ENCODE data around the gene SLCO1B3. TPM values are rescaled to one million over a fixed set of nuclear protein-coding genes. Genes with fewer than 3 reads are reported as not detected.

The SLCO1B3 gene
- total RNA-seq, 1 donor from 2014 or later: not detected

- peaks cover 9% of the 10 kb centered on the region for H3K9me3 Mint-ChIP-seq
- DNase-seq (ENCODE audit: low read depth, low spot score): no peak
- TF ChIP-seq, protein P1, sequence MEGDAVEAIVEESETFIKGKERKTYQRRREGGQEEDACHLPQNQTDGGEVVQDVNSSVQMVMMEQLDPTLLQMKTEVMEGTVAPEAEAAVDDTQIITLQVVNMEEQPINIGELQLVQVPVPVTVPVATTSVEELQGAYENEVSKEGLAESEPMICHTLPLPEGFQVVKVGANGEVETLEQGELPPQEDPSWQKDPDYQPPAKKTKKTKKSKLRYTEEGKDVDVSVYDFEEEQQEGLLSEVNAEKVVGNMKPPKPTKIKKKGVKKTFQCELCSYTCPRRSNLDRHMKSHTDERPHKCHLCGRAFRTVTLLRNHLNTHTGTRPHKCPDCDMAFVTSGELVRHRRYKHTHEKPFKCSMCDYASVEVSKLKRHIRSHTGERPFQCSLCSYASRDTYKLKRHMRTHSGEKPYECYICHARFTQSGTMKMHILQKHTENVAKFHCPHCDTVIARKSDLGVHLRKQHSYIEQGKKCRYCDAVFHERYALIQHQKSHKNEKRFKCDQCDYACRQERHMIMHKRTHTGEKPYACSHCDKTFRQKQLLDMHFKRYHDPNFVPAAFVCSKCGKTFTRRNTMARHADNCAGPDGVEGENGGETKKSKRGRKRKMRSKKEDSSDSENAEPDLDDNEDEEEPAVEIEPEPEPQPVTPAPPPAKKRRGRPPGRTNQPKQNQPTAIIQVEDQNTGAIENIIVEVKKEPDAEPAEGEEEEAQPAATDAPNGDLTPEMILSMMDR (conservative IDR thresholded peaks at IDR 0.05): peak; percentile 73
Observed at GRCh38 chr12:20950248-20950647, 139.7 kb downstream of the SLCO1B3 start.

DNA sequence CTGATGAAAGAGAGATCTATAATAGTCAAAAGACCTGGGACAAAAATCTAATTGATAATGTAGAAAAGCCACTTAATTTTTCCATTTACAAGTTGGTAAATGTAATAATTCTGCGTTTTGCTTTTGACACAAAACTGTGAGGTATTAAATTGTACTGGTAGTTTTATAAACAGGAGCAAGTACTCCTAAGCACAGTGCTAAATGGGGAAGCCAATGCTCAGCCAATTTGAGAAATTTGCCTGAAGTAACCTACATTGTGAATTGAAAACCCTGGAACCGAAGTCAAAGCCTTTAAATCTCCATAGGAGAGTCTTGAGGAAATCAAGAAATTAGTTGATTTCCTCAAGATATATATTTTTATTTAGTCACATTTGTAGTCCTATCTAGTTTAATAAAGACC, 152.8 kb downstream of the SLCO1B3 start:
- H3K36me3 Mint-ChIP-seq (ENCODE audit: low read depth): no peaks in the 10 kb centered on the region
- DNase-seq (ENCODE audit: low read depth, low spot score): no peak
- peaks cover 11% of the 10 kb centered on the region for H3K9me3 Mint-ChIP-seq
- no peaks in the 10 kb centered on the region for H3K27me3 Mint-ChIP-seq (ENCODE audit: low read depth)
- H3K27ac Mint-ChIP-seq (ENCODE audit: unreplicated experiment): no peak overlapping the region
- no peaks in the 10 kb centered on the region for H3K4me1 Mint-ChIP-seq
- no peak overlapping the region for H3K4me3 Mint-ChIP-seq
- TF ChIP-seq, protein P1 (conservative IDR thresholded peaks at IDR 0.05): no peak

More at GRCh38 chr12:20950248-20950647, 139.7 kb downstream of the SLCO1B3 start:
- Mint-ChIP-seq H3K27me3 (ENCODE audit: low read depth) (no peaks in the 10 kb centered on the region), H3K36me3 (ENCODE audit: low read depth) (no peaks in the 10 kb centered on the region), H3K4me1 (no peaks in the 10 kb centered on the region), H3K4me3 (no peak overlapping the region), H3K27ac (ENCODE audit: unreplicated experiment) (no peak overlapping the region)

GRCh38 chr12:20963762-20964161, 153.3 kb downstream of the SLCO1B3 start:
- no peak overlapping the region for H3K27ac Mint-ChIP-seq (ENCODE audit: unreplicated experiment)
- TF ChIP-seq, protein P1 (conservative IDR thresholded peaks at IDR 0.05): no peak
- no peak for DNase-seq (ENCODE audit: low read depth, low spot score)
- H3K36me3 Mint-ChIP-seq (ENCODE audit: low read depth): no peaks in the 10 kb centered on the region
- H3K27me3 Mint-ChIP-seq (ENCODE audit: low read depth): no peaks in the 10 kb centered on the region
- no peaks in the 10 kb centered on the region for H3K4me1 Mint-ChIP-seq
- H3K9me3 Mint-ChIP-seq: peaks cover 11% of the 10 kb centered on the region
- no peak overlapping the region for H3K4me3 Mint-ChIP-seq

Other genes with a start within 250 kb of the SLCO1B3 start
- 0.36 and 1.5 TPM in 2 replicates for gene SLCO1C1, start 115.4 kb upstream of the SLCO1B3 start, total RNA-seq

Measured in neural crest cell (in vitro differentiated cells).